PC-3 (cell line): ENCODE data around the gene NLRX1. TPM values are rescaled to one million over a fixed set of nuclear protein-coding genes. Genes with fewer than 3 reads are reported as not detected.

Experiments used
- ATAC-seq: fragments of 200-7000 bp; cut with Tn5 transposase; 2 replicates; pipeline ENCODE4 v1.9.1; 2020; ENCODE audit warnings: mild to moderate bottlenecking, moderate library complexity
- BruUV-seq: library from RNA; stranded (reverse); fragments of 400-500 nt; replicated peaks from 2 replicates; lab custom pipeline; 2021; lab: Mats Ljungman, UMichigan
- CTCF ChIA-PET: fragments of 300-600 bp; sonication (Branson Sonifier 250); formaldehyde crosslinking; loops from one replicate; lab custom pipeline; 2022; ENCODE audit warnings: antibody characterized with exemption; lab: Charles Lee
- POLR2A ChIA-PET: fragments of 300-600 bp; sonication (Branson Sonifier 250); formaldehyde crosslinking; loops from one replicate; lab custom pipeline; 2022; ENCODE audit warnings: antibody characterized with exemption; ENCODE audit not compliant: unreplicated experiment; lab: Charles Lee
- DNase-seq: peaks from one replicate; pipeline ENCODE4 v3.0.0-alpha.2; 2015
- H2AFZ ChIP-seq: fragments of 300-600 bp; sonication (generic); 2 replicates; pipeline ENCODE4 v1.6.0; 2016; ENCODE audit warnings: antibody characterized with exemption, low read length
- H3F3A ChIP-seq: fragments of 300-600 bp; sonication (generic); one replicate; pipeline ENCODE4 v1.6.0; 2017; ENCODE audit warnings: antibody characterized with exemption, low read length, control low read depth, mild to moderate bottlenecking; ENCODE audit not compliant: unreplicated experiment
- H3K27ac ChIP-seq: fragments of 300-600 bp; sonication (generic); 2 replicates; pipeline ENCODE4 v1.5.1; 2016; ENCODE audit warnings: mild to moderate bottlenecking, low read length
- H3K27me3 ChIP-seq: fragments of 300-600 bp; sonication (generic); 2 replicates; pipeline ENCODE4 v1.6.1; 2016; ENCODE audit warnings: low read length, mixed read lengths
- H3K36me3 ChIP-seq: fragments of 300-600 bp; sonication (generic); 2 replicates; pipeline ENCODE4 v1.6.1; 2016; ENCODE audit warnings: low read depth, mixed run types, low read length, mixed read lengths
- H3K4me1 ChIP-seq: fragments of 300-600 bp; sonication (generic); 2 replicates; pipeline ENCODE4 v1.5.1; 2016; ENCODE audit warnings: low read length; ENCODE audit not compliant: insufficient read depth
- H3K4me2 ChIP-seq: fragments of 300-600 bp; sonication (generic); 2 replicates; pipeline ENCODE4 v1.6.0; 2016; ENCODE audit warnings: low read length
- H3K4me3 ChIP-seq: fragments of 300-600 bp; sonication (generic); 2 replicates; pipeline ENCODE4 v1.5.1; 2016; ENCODE audit warnings: mild to moderate bottlenecking, low read length, mixed read lengths
- H3K79me2 ChIP-seq: fragments of 300-600 bp; sonication (generic); 2 replicates; pipeline ENCODE4 v1.6.1; 2017; ENCODE audit warnings: low read length, mixed read lengths
- H3K9ac ChIP-seq: fragments of 300-600 bp; sonication (generic); 2 replicates; pipeline ENCODE4 v1.6.0; 2016; ENCODE audit warnings: mild to moderate bottlenecking, low read length
- H3K9me2 ChIP-seq: fragments of 300-600 bp; sonication (generic); replicated peaks from 2 replicates; pipeline ENCODE4 v1.6.1; 2016; ENCODE audit warnings: mixed run types, low read length, mixed read lengths
- H3K9me3 ChIP-seq: fragments of 300-600 bp; sonication (generic); 2 replicates; pipeline ENCODE4 v1.6.1; 2016; ENCODE audit warnings: low read length, mixed read lengths
- H4K20me1 ChIP-seq: fragments of 300-600 bp; sonication (generic); 2 replicates; pipeline ENCODE4 v1.6.1; 2016; ENCODE audit warnings: low read length, mixed read lengths
- CTCF ChIP-seq: fragments of 300-600 bp; sonication (generic); conservative IDR thresholded peaks from 2 replicates; pipeline ENCODE4 v1.5.1; 2017; ENCODE audit warnings: antibody characterized with exemption, low read depth, mild to moderate bottlenecking, low read length
- EZH2 ChIP-seq: fragments of 300-600 bp; sonication (generic); IDR thresholded peaks from one replicate; pipeline ENCODE4 v1.6.1; 2017; ENCODE audit warnings: antibody characterized with exemption, mild to moderate bottlenecking, low read length; ENCODE audit not compliant: unreplicated experiment
- EZH2phosphoT487 ChIP-seq: fragments of 300-600 bp; sonication (generic); IDR thresholded peaks from 2 replicates; pipeline ENCODE4 v1.6.1; 2018; ENCODE audit warnings: mild to moderate bottlenecking, antibody characterized with exemption, low read length, borderline replicate concordance
- intact Hi-C: fragments of 100-400 bp; cut with micrococcal nuclease; formaldehyde crosslinking; loops from 2 replicates; pipeline ENCODE4 v1.9.0; 2023
- total RNA-seq: library from RNA; depleted of rRNA; stranded (reverse); fragments of >200 nt; gene quantifications from 2 replicates; pipeline ENCODE4 v1.2.3, GENCODE V29; 2014

Gene NLRX1
- total RNA-seq, 1 experiment from 2014 or later, result 17.2 TPM

- no peak for TF ChIP-seq EZH2phosphoT487
- TF ChIP-seq CTCF, result no peak
- TF ChIP-seq EZH2, result no peak
- Histone ChIP-seq H3K9me2 (no peaks in the 10 kb centered on the region), H2AFZ (peak overlapping the region; percentile 87), H3K27me3 (no peaks in the 10 kb centered on the region), H3K9ac (peak overlapping the region; percentile 79), H4K20me1 (no peaks in the 10 kb centered on the region), H3K4me1 (peaks cover 15% of the 10 kb centered on the region), H3K27ac (no peak overlapping the region), H3F3A (no peaks in the 10 kb centered on the region), H3K4me2 (peak overlapping the region; percentile 84), H3K9me3 (no peaks in the 10 kb centered on the region), H3K4me3 (peak overlapping the region; percentile 91), H3K79me2 (peaks cover 29% of the 10 kb centered on the region), H3K36me3 (peaks cover 7% of the 10 kb centered on the region; the same call in 1 of the 2 replicates)
- CTCF ChIA-PET, result interaction anchor here (0.6 to 1.1 kb wide), 3 partner anchors 19 to 259 kb away, joined by 3 to 8 read pairs (median 3); partner anchors contain the start of gene DPAGT1
- DNase-seq, result no peak
- no peak; the same call in 1 of the 2 replicates for ATAC-seq
- BruUV-seq, result TSS peak; percentile 79
- POLR2A ChIA-PET, result interaction anchor here (0.5 to 1.3 kb wide), 6 partner anchors 15 to 121 kb away, joined by 3 to 14 read pairs (median 4); partner anchors contain the start of gene C2CD2L
- intact Hi-C loops, result loop anchor here (1.0 to 2.0 kb wide), 2 partner anchors 13 to 21 kb away; partner anchors contain the start of gene DPAGT1
These were observed 46.8 kb upstream of the NLRX1 start for GRCh38 chr11:119121811-119122124.

- no peak overlapping the region for H3K9ac ChIP-seq
- no peak for DNase-seq
- intact Hi-C loops, result no loop called here
- H3K27me3 ChIP-seq, result no peaks in the 10 kb centered on the region
- no peak overlapping the region for H3K4me3 ChIP-seq
- peaks cover 8% of the 10 kb centered on the region for H3K4me1 ChIP-seq
- CTCF ChIA-PET, result no interaction called here
- ATAC-seq, result no peak
- H2AFZ ChIP-seq, result no peak overlapping the region
- peaks cover 7% of the 10 kb centered on the region; the same call in 1 of the 2 replicates for H3K36me3 ChIP-seq
- no peaks in the 10 kb centered on the region for H4K20me1 ChIP-seq
- POLR2A ChIA-PET, result no interaction called here
- no peak overlapping the region for H3K4me2 ChIP-seq
- H3K27ac ChIP-seq, result no peak overlapping the region
- H3F3A ChIP-seq, result no peaks in the 10 kb centered on the region
- H3K9me3 ChIP-seq, result no peaks in the 10 kb centered on the region
- TF ChIP-seq EZH2phosphoT487 (no peak), CTCF (no peak), EZH2 (no peak)
- H3K9me2 ChIP-seq, result no peaks in the 10 kb centered on the region
- BruUV-seq, result no TSS peak
- H3K79me2 ChIP-seq, result peaks cover 29% of the 10 kb centered on the region
These were observed 42.7 kb upstream of the NLRX1 start for GRCh38 chr11:119125821-119126220.

- no peaks in the 10 kb centered on the region for H3K9me2 ChIP-seq
- H3F3A ChIP-seq, result no peaks in the 10 kb centered on the region
- peaks cover 25% of the 10 kb centered on the region for H3K79me2 ChIP-seq
- no peak overlapping the region for H3K27ac ChIP-seq
- H3K9ac ChIP-seq, result no peak overlapping the region
- no peak for TF ChIP-seq CTCF
- no peak for TF ChIP-seq EZH2
- no peak for TF ChIP-seq EZH2phosphoT487
- peaks cover 12% of the 10 kb centered on the region; the same call in 1 of the 2 replicates for H3K36me3 ChIP-seq
- ATAC-seq (no peak), DNase-seq (no peak)
- no peaks in the 10 kb centered on the region for H4K20me1 ChIP-seq
- intact Hi-C loops, result no loop called here
- POLR2A ChIA-PET, result no interaction called here
- no TSS peak for BruUV-seq
- H3K4me1 ChIP-seq, result peaks cover 6% of the 10 kb centered on the region
- H3K27me3 ChIP-seq, result no peaks in the 10 kb centered on the region
- no peak overlapping the region for H2AFZ ChIP-seq
- H3K9me3 ChIP-seq, result no peaks in the 10 kb centered on the region
- no peak overlapping the region for H3K4me2 ChIP-seq
- no peak overlapping the region for H3K4me3 ChIP-seq
- CTCF ChIA-PET, result interaction anchor here (0.5 kb wide), 1 partner anchor 79 kb away, joined by 4 read pairs; the partner anchor contains the start of gene CBL
These were observed 41.8 kb upstream of the NLRX1 start for GRCh38 chr11:119126675-119127268.
